COLO829 (cell line): ENCODE measurements around the gene NMUR2.

Source experiments
- DNase-seq: peaks from one replicate; pipeline ENCODE4 v3.0.0; 2012; ENCODE audit warnings: low spot score

The NMUR2 gene

GRCh38 chr5:152369298-152369697, 35.8 kb downstream of the NMUR2 start:
- DNase-seq = no peak

- DNase-seq = no peak
Observed at GRCh38 chr5:152367554-152367953, 37.5 kb downstream of the NMUR2 start.

GRCh38 chr5:152366716-152367115, 38.4 kb downstream of the NMUR2 start:
- no peak for DNase-seq

GRCh38 chr5:152364899-152365298, 40.2 kb downstream of the NMUR2 start:
- DNase-seq = no peak

GRCh38 chr5:152364172-152364571, 40.9 kb downstream of the NMUR2 start:
- no peak for DNase-seq

GRCh38 chr5:152358861-152359568, 46.1 kb downstream of the NMUR2 start:
- DNase-seq = no peak

GRCh38 chr5:152356506-152356905, 48.6 kb downstream of the NMUR2 start:
- DNase-seq = no peak

- DNase-seq = no peak
Observed at GRCh38 chr5:152355061-152355460, 50.0 kb downstream of the NMUR2 start.

- no peak for DNase-seq
Observed at GRCh38 chr5:152353001-152353400, 52.1 kb downstream of the NMUR2 start.

- DNase-seq = peak; percentile 2
Observed at GRCh38 chr5:152349683-152350526, 55.2 kb downstream of the NMUR2 start.
